Mesendoderm (in vitro differentiated cells): ENCODE results near the gene G0S2. TPM values are rescaled to one million over a fixed set of nuclear protein-coding genes. Genes with fewer than 3 reads are reported as not detected.

Experiments
- DNase-seq: peaks from one replicate; pipeline ENCODE4 v3.0.0; 2013
- H2AK5ac ChIP-seq: 2 replicates; pipeline ENCODE4 v1.6.1; 2013; ENCODE audit warnings: low read length, inconsistent platforms
- H2BK120ac ChIP-seq: 2 replicates; pipeline ENCODE4 v1.6.1; 2013; ENCODE audit warnings: low read depth, mild to moderate bottlenecking, low read length, moderate library complexity, mixed read lengths
- H2BK15ac ChIP-seq: replicated peaks from 2 replicates; pipeline ENCODE4 v1.6.1; 2013; ENCODE audit warnings: low read depth, mild to moderate bottlenecking, moderate library complexity
- H2BK5ac ChIP-seq: 2 replicates; pipeline ENCODE4 v1.6.1; 2013; ENCODE audit warnings: low read length, inconsistent platforms
- H3K18ac ChIP-seq: 2 replicates; pipeline ENCODE4 v1.6.1; 2013; ENCODE audit warnings: mild to moderate bottlenecking, low read length, mixed read lengths
- H3K23ac ChIP-seq: one replicate; pipeline ENCODE4 v1.6.1; 2013; ENCODE audit warnings: low read length
- H3K27ac ChIP-seq: 2 replicates; pipeline ENCODE4 v1.5.1; 2013; ENCODE audit warnings: low read depth, mild to moderate bottlenecking, inconsistent platforms, low read length, moderate library complexity
- H3K27me3 ChIP-seq: 2 replicates; pipeline ENCODE4 v1.6.1; 2013; ENCODE audit warnings: low read length, control low read depth, mild to moderate bottlenecking, inconsistent platforms; ENCODE audit not compliant: insufficient read depth, poor library complexity
- H3K36me3 ChIP-seq: 2 replicates; pipeline ENCODE4 v1.6.1; 2013; ENCODE audit warnings: low read length, inconsistent platforms; ENCODE audit not compliant: control insufficient read depth, insufficient read depth
- H3K4ac ChIP-seq: one replicate; pipeline ENCODE4 v1.6.1; 2013; ENCODE audit warnings: low read depth, mild to moderate bottlenecking, low read length, moderate library complexity
- H3K4me1 ChIP-seq: 2 replicates; pipeline ENCODE4 v1.6.1; 2013; ENCODE audit warnings: low read depth, low read length, inconsistent platforms; ENCODE audit not compliant: control insufficient read depth
- H3K4me2 ChIP-seq: 2 replicates; pipeline ENCODE4 v1.6.1; 2013; ENCODE audit warnings: low read length
- H3K4me3 ChIP-seq: 2 replicates; pipeline ENCODE4 v1.5.1; 2013; ENCODE audit warnings: mild to moderate bottlenecking, low read length
- H3K56ac ChIP-seq: one replicate; pipeline ENCODE4 v1.6.1; 2013; ENCODE audit warnings: low read length
- H3K79me1 ChIP-seq: 2 replicates; pipeline ENCODE4 v1.6.1; 2013; ENCODE audit warnings: low read length, inconsistent platforms
- H3K79me2 ChIP-seq: 2 replicates; pipeline ENCODE4 v1.6.1; 2013; ENCODE audit warnings: mild to moderate bottlenecking, low read length; ENCODE audit not compliant: control insufficient read depth, insufficient read depth
- H3K9ac ChIP-seq: 2 replicates; pipeline ENCODE4 v1.6.1; 2013; ENCODE audit warnings: low read length, inconsistent platforms
- H4K5ac ChIP-seq: one replicate; pipeline ENCODE4 v1.6.1; 2013; ENCODE audit warnings: low read length
- H4K8ac ChIP-seq: one replicate; pipeline ENCODE4 v1.6.1; 2013; ENCODE audit warnings: low read depth, mild to moderate bottlenecking, control low read depth, low read length, moderate library complexity
- WGBS: extraction: QIAGEN DNeasy Blood & Tissue Kit; methylation state at CpG from one replicate; pipeline ENCODE4 v1.1.7; 2013; ENCODE audit warnings: low lambda C conversion rate, missing lambda C conversion rate; ENCODE audit not compliant: insufficient coverage; ENCODE audit errors: extremely low coverage; 5-methylcytosine and 5-hydroxymethylcytosine counted together
- polyA plus RNA-seq, 2 experiments: library from polyadenylated mRNA; stranded (reverse); fragments of 200-250 nt; gene quantifications; one replicate each; pipeline ENCODE4 v1.2.3, GENCODE V29; 2013

G0S2 gene
- 0.44 TPM for polyA plus RNA-seq (2013, experiment 1 of 2)
- polyA plus RNA-seq (2013, experiment 2 of 2), result 0.36 TPM

GRCh38 chr1:209674957-209675564 is at the start of gene G0S2:
TSS of gene G0S2 (plus strand) at chr1:209675412. CDS start at chr1:209675685, 273 bp downstream.
- WGBS, result no CpG with 5 or more reads among the region's 47 CpGs
- peaks cover 38% of the 10 kb centered on the region for H3K27me3 ChIP-seq
- no peak within 1 kb of the TSS for H4K5ac ChIP-seq
- H3K18ac ChIP-seq, result no peak within 1 kb of the TSS
- no peak within 1 kb of the TSS for H3K27ac ChIP-seq
- peak within 1 kb of the TSS; percentile 49 for H3K9ac ChIP-seq
- no peak within 1 kb of the TSS for H3K23ac ChIP-seq
- H3K79me2 ChIP-seq, result no peaks in the 10 kb centered on the region
- peak within 1 kb of the TSS; percentile 42 for H3K4me2 ChIP-seq
- H3K4ac ChIP-seq, result no peak within 1 kb of the TSS
- H3K79me1 ChIP-seq, result no peaks in the 10 kb centered on the region
- no peak within 1 kb of the TSS for H2BK5ac ChIP-seq
- no peaks in the 10 kb centered on the region for H3K4me1 ChIP-seq
- no peak within 1 kb of the TSS for H2AK5ac ChIP-seq
- peak within 1 kb of the TSS; percentile 79 for H3K56ac ChIP-seq
- H4K8ac ChIP-seq, result no peak within 1 kb of the TSS
- H3K4me3 ChIP-seq, result peak within 1 kb of the TSS; percentile 4
- H2BK120ac ChIP-seq, result no peak within 1 kb of the TSS
- H2BK15ac ChIP-seq, result no peak within 1 kb of the TSS
- peak; percentile 60 for DNase-seq
- H3K36me3 ChIP-seq, result no peaks in the 10 kb centered on the region

DNA sequence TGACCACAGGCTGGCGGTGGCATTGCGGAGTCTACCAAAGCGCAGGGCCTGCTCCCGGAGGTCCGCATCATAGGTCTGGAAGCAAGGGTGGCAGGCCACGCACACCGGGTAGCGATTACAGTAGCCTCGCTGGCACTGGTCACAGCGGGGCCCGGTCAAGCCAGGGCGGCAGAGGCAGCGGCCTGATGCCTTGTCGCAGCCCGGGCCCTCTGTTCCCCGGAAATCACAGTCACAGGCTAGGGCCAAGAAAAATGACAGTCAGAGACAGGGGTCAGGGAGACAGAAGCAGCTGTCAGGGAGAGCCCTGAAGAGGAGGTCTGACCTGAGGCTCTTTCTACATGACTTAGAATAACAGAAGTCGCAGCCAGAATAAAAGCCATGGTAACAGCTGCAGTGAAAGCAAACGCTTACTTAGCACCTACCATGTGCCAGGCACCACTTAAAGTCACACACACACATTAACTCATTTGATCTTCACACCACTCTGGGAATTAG is 49.4 kb upstream of the G0S2 start:
- Histone ChIP-seq H4K8ac (no peak overlapping the region), H3K18ac (no peak overlapping the region), H2BK15ac (no peak overlapping the region), H3K27ac (no peak overlapping the region), H3K9ac (no peak overlapping the region), H2AK5ac (no peak overlapping the region), H3K36me3 (no peaks in the 10 kb centered on the region), H3K4me3 (no peak overlapping the region), H3K56ac (no peak overlapping the region), H3K79me1 (no peaks in the 10 kb centered on the region), H3K23ac (no peak overlapping the region), H3K27me3 (no peaks in the 10 kb centered on the region), H2BK120ac (no peak overlapping the region), H2BK5ac (no peak overlapping the region), H4K5ac (no peak overlapping the region), H3K4ac (no peak overlapping the region), H3K4me1 (no peaks in the 10 kb centered on the region), H3K79me2 (no peaks in the 10 kb centered on the region), H3K4me2 (no peak overlapping the region)
- DNase-seq, result peak; percentile 61
- no CpG with 5 or more reads among the region's 18 CpGs for WGBS

DNA sequence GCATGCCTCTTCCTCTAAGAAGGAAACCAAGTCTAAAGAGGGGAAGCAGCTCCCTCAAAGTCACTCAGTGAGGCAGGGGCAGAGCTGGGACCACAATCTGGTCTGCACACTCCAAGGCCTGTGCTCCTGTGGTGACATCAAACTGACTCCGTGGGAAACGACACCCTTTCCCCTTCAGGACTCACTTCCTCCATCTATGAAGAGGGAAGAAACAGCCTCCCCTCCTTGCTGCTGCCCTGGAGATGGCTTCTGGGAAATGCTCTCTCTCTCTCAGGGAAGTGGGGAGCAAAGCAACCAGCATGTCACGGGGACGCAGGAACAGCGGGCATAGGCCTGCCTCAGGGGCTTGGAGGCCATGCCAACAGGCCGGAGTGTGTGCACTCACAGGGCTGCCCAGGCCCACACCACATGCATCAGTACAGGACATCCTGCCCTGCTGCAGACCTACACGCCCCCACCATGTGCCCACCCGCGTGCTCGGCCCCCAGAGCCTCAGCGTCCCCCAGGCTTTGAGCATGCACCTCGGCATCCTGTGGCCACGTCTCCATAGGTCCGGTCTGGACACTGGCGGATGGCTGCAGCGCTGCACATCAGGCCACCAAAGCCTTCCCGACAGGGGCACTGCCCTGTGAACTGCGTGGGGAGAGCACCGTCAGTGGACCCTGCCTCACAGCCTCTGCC is 48.7 kb upstream of the G0S2 start:
- Histone ChIP-seq H2BK15ac (no peak overlapping the region), H3K36me3 (no peaks in the 10 kb centered on the region), H3K4me1 (no peaks in the 10 kb centered on the region), H3K4ac (no peak overlapping the region), H2BK120ac (no peak overlapping the region), H2AK5ac (no peak overlapping the region), H3K27ac (no peak overlapping the region), H4K5ac (no peak overlapping the region), H3K27me3 (no peaks in the 10 kb centered on the region), H3K4me2 (no peak overlapping the region), H3K9ac (no peak overlapping the region), H4K8ac (no peak overlapping the region), H3K56ac (no peak overlapping the region), H3K23ac (no peak overlapping the region), H3K79me2 (no peaks in the 10 kb centered on the region), H2BK5ac (no peak overlapping the region), H3K18ac (no peak overlapping the region), H3K4me3 (no peak overlapping the region), H3K79me1 (no peaks in the 10 kb centered on the region)
- WGBS, result no CpG with 5 or more reads among the region's 19 CpGs
- DNase-seq, result no peak

GRCh38 chr1:209627027-209627731 is 48.0 kb upstream of the G0S2 start:
- Histone ChIP-seq H3K56ac (no peak overlapping the region), H3K27ac (no peak overlapping the region), H3K79me2 (no peaks in the 10 kb centered on the region)

DNA sequence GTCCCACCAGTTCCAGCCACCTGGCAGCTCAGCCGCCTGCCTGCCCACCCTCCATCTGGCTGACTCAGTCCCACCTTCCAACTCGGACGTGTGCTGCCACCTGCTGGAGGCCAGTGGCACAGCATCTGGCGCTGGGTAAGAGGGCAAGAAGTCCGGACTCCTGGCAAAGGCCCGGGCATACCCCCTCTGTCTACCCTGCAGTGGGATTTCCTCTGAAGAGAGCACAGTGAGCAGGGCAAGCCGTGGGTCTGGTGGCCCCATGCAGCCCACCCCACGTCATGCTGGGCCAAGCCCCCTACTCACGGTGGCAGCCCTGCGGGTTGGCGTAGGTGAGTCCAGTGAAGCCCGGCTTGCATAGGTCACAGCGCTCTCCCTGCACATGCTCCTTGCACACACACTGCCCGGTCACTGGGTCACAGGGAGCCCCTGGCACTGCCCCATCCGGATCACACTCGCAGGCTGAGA is 47.4 kb upstream of the G0S2 start:
- no CpG with 5 or more reads among the region's 16 CpGs for WGBS
- H3K79me2 ChIP-seq, result no peaks in the 10 kb centered on the region
- no peak overlapping the region for H3K4me3 ChIP-seq
- no peak overlapping the region for H3K4me2 ChIP-seq
- H3K18ac ChIP-seq, result no peak overlapping the region
- no peak overlapping the region for H3K56ac ChIP-seq
- H3K36me3 ChIP-seq, result no peaks in the 10 kb centered on the region
- H2BK15ac ChIP-seq, result no peak overlapping the region
- H3K23ac ChIP-seq, result no peak overlapping the region
- DNase-seq, result peak; percentile 91
- no peak overlapping the region for H3K27ac ChIP-seq
- H3K4ac ChIP-seq, result no peak overlapping the region
- no peak overlapping the region for H4K5ac ChIP-seq
- no peak overlapping the region for H2BK120ac ChIP-seq
- H3K9ac ChIP-seq, result no peak overlapping the region
- H3K79me1 ChIP-seq, result no peaks in the 10 kb centered on the region
- H3K4me1 ChIP-seq, result no peaks in the 10 kb centered on the region
- H2BK5ac ChIP-seq, result no peak overlapping the region
- no peaks in the 10 kb centered on the region for H3K27me3 ChIP-seq
- H2AK5ac ChIP-seq, result no peak overlapping the region
- no peak overlapping the region for H4K8ac ChIP-seq

More at GRCh38 chr1:209627027-209627731, 48.0 kb upstream of the G0S2 start:
- Histone ChIP-seq H3K36me3 (no peaks in the 10 kb centered on the region), H2BK120ac (no peak overlapping the region), H3K4me3 (no peak overlapping the region), H4K5ac (no peak overlapping the region), H2BK15ac (no peak overlapping the region), H3K23ac (no peak overlapping the region), H2AK5ac (no peak overlapping the region), H3K4ac (no peak overlapping the region), H4K8ac (no peak overlapping the region), H3K18ac (no peak overlapping the region), H3K4me2 (no peak overlapping the region), H2BK5ac (no peak overlapping the region), H3K4me1 (no peaks in the 10 kb centered on the region), H3K9ac (no peak overlapping the region), H3K79me1 (no peaks in the 10 kb centered on the region), H3K27me3 (no peaks in the 10 kb centered on the region)
- DNase-seq, result no peak
- WGBS, result no CpG with 5 or more reads among the region's 16 CpGs
